Natural killer cell (primary cell): ENCODE measurements around the gene CEBPZ. TPM values are rescaled to one million over a fixed set of nuclear protein-coding genes. Genes with fewer than 3 reads are reported as not detected.

Source experiments
- ATAC-seq, 3 donors: fragments of 150-1000 bp in 2 of 3; fragments of 200-7000 bp in 1 of 3; cut with Tn5 transposase; 1 replicate in 1 of 3; 2 replicates in 2 of 3; pipeline ENCODE4 v1.10.0; 2021; ENCODE audit warnings: mild to moderate bottlenecking in 2 of 3, moderate library complexity in 2 of 3
- DNase-seq, 2 donors: peaks; one replicate each; pipeline versions ENCODE4 v3.0.0 to v3.0.0-alpha.2; 2013 to 2021; ENCODE audit warnings: mixed read lengths in 1 of 2
- H3K27ac ChIP-seq: one replicate; pipeline ENCODE4 v1.5.1; 2013; ENCODE audit warnings: mild to moderate bottlenecking, low read length
- H3K27me3 ChIP-seq: one replicate; pipeline ENCODE4 v1.6.1; 2013; ENCODE audit warnings: low read length; ENCODE audit not compliant: control insufficient read depth, insufficient read depth
- H3K36me3 ChIP-seq: one replicate; pipeline ENCODE4 v1.6.1; 2013; ENCODE audit warnings: low read length; ENCODE audit not compliant: control insufficient read depth, insufficient read depth
- H3K4me1 ChIP-seq: one replicate; pipeline ENCODE4 v1.6.1; 2013; ENCODE audit warnings: low read length; ENCODE audit not compliant: control insufficient read depth, insufficient read depth
- H3K4me3 ChIP-seq: one replicate; pipeline ENCODE4 v1.5.1; 2013; ENCODE audit warnings: low read length
- H3K9me3 ChIP-seq: one replicate; pipeline ENCODE4 v1.6.1; 2013; ENCODE audit warnings: low read length; ENCODE audit not compliant: control insufficient read depth, insufficient read depth
- H3K27ac Mint-ChIP-seq, 2 donors: one replicate each; pipeline ENCODE4 v1.8.0; 2022; ENCODE audit warnings: mild to moderate bottlenecking in 2 of 2, mixed read lengths in 2 of 2, moderate library complexity in 1 of 2
- H3K27me3 Mint-ChIP-seq, 2 donors: one replicate each; pipeline ENCODE4 v1.8.0; 2022; ENCODE audit warnings: low read depth in 2 of 2, mixed read lengths in 2 of 2
- H3K36me3 Mint-ChIP-seq: one replicate; pipeline ENCODE4 v1.8.0; 2022; ENCODE audit warnings: mixed read lengths
- H3K4me1 Mint-ChIP-seq, 2 donors: one replicate each; pipeline ENCODE4 v1.8.0; 2022; ENCODE audit warnings: mixed read lengths in 2 of 2
- H3K4me3 Mint-ChIP-seq: one replicate; pipeline ENCODE4 v1.8.0; 2022; ENCODE audit warnings: mild to moderate bottlenecking, moderate library complexity, mixed read lengths
- H3K9me3 Mint-ChIP-seq, 2 donors: one replicate each; pipeline ENCODE4 v1.8.0; 2022; ENCODE audit warnings: mixed read lengths in 2 of 2
- WGBS: methylation state at CpG from one replicate; pipeline ENCODE4 v1.1.7; 2013; ENCODE audit warnings: missing lambda C conversion rate; ENCODE audit not compliant: insufficient coverage; 5-methylcytosine and 5-hydroxymethylcytosine counted together
- intact Hi-C: fragments of 100-400 bp; cut with micrococcal nuclease; formaldehyde crosslinking; loops from one replicate; pipeline ENCODE4 v1.14.2; 2022
- total RNA-seq, 4 donors: library from RNA; stranded (reverse); fragments of 120-200 nt in 1 of 4; gene quantifications; one replicate each; pipeline versions ENCODE4 v1.2.3 to v1.2.4, GENCODE V29; 2013 to 2022
- TF ChIP-seq, protein P1 (sequence below): fragments of 200-600 bp; IDR thresholded peaks from one replicate; pipeline ENCODE4 v1.8.0; 2022; ENCODE audit warnings: antibody characterized with exemption

The CEBPZ gene
- total RNA-seq, 3 donors from 2014 or later (not counting 1 experiment from before 2014, with no cell fraction given) = 51.0 to 58.1 (median 54.5) TPM

DNA sequence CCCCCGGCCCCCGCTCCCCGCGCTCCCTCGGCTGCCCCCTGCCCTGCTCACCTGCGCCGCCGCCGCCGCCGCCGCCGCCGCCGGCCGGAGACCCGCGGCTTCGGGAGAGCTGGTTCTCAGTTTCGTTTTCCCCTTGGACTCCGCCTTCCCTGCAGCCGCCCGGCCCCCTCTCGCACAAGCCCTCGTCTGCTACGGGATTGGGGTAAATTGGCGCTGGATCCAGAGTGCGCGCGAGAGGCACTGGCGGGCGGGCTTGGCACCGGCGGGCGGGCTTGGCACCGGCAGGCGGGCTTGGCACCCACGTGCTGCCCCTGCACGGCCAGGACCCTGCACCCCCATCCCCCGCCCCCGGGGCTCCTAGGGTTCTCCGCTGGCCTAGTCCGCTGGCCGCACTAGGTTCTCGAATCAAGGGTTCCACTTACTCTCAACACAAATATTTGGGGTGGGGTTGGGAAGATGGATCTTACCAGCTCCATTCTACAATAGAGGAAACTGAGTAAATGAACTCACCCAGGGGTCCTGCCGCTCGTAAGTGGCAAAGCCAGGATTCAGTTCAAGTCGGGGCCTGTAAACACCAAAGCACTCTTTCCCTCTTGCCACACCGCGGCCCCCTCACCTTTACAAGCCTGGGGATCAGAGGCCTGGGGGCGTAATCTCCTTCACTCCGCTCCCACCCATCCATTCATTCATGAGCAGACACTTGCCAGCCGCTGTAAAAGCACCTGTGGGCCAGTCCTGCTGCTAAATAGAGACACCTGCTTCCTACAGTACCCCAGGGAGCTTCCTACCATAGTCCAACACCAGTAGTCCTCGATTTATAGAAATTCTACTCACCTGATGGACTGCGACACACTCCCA, 74.3 kb downstream of the CEBPZ start, which contains the start of gene EIF2AK2:
Gene EIF2AK2 (minus strand): TSS at position 124 of the 858 bp plus-strand sequence. CDS start 9,174 bp downstream, outside the sequence.
- Histone ChIP-seq H3K4me3 (peak within 1 kb of the TSS; percentile 87), H3K27me3 (no peaks in the 10 kb centered on the region), H3K9me3 (no peaks in the 10 kb centered on the region), H3K27ac (peak within 1 kb of the TSS; percentile 63), H3K36me3 (peaks cover 3% of the 10 kb centered on the region), H3K4me1 (peaks cover 19% of the 10 kb centered on the region)
- no peaks in the 10 kb centered on the region for H3K36me3 Mint-ChIP-seq
- H3K4me3 Mint-ChIP-seq = peak within 1 kb of the TSS; percentile 94
- TF ChIP-seq, protein P1, sequence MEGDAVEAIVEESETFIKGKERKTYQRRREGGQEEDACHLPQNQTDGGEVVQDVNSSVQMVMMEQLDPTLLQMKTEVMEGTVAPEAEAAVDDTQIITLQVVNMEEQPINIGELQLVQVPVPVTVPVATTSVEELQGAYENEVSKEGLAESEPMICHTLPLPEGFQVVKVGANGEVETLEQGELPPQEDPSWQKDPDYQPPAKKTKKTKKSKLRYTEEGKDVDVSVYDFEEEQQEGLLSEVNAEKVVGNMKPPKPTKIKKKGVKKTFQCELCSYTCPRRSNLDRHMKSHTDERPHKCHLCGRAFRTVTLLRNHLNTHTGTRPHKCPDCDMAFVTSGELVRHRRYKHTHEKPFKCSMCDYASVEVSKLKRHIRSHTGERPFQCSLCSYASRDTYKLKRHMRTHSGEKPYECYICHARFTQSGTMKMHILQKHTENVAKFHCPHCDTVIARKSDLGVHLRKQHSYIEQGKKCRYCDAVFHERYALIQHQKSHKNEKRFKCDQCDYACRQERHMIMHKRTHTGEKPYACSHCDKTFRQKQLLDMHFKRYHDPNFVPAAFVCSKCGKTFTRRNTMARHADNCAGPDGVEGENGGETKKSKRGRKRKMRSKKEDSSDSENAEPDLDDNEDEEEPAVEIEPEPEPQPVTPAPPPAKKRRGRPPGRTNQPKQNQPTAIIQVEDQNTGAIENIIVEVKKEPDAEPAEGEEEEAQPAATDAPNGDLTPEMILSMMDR = no peak
- peaks cover 37 to 39% of the 10 kb centered on the region in 2 donors for H3K4me1 Mint-ChIP-seq
- H3K27ac Mint-ChIP-seq = peak within 1 kb of the TSS; percentile 87 to 89
- intact Hi-C loops = loop anchor here (2.0 to 10.0 kb wide), 2 partner anchors 40 to 718 kb away; partner anchors contain the start of gene CEBPZOS
- peak; percentile 97 for ATAC-seq
- peak; percentile 70 to 90 for DNase-seq
- no peaks in the 10 kb centered on the region for H3K9me3 Mint-ChIP-seq
- WGBS = 11% methylated on average over 49 of the region's 55 CpGs
- H3K27me3 Mint-ChIP-seq = no peaks in the 10 kb centered on the region

DNA sequence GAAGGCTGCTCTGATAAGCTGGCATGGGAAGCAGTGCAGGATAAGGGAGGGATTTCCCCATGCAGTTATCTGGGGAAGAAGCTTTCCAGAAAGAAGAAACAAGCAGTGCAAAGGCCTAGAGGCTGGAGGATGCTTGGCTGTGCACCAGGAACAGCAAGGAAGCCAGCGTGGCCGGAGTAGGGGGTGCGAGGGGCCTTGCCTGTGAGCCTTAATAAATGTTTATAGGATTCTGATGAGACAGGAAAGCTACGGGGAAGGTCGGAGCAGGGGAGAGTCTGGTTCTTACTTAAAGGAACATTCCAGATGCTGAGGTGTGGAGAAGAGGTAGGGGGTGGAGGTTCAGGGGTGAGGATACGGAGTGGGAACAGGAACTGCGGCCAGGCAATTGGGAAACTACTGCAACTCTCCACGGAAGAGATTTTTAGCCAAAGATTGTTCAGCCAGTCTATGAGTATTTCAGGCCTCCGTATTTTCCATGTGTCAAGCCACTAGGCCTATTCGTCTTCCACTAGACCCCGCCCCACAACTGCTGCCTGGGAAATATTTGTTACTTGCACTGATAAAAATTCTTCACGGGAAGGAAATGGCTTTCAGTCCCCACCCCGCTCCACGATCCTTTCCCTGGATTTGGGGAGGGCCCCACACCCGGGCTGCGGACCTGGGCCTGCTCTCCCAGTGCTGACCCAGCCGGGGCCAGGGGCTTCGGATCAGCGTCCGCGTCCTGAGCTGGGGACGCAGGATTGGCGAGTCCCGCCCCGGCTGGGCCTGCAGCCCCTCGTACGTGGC, 75.1 kb downstream of the CEBPZ start:
- Mint-ChIP-seq H3K27me3 (no peaks in the 10 kb centered on the region), H3K4me3 (peak overlapping the region; percentile 94), H3K27ac (peak overlapping the region; percentile 87 to 89), H3K9me3 (no peaks in the 10 kb centered on the region), H3K36me3 (no peaks in the 10 kb centered on the region), H3K4me1 (peaks cover 37 to 39% of the 10 kb centered on the region in 2 donors)
- no peaks in the 10 kb centered on the region for H3K9me3 ChIP-seq
- peak overlapping the region; percentile 63 for H3K27ac ChIP-seq
- intact Hi-C loops = loop anchor here (2.0 to 10.0 kb wide), 2 partner anchors 41 to 719 kb away; partner anchors contain the start of gene CEBPZOS
- peak; percentile 13 to 28 (median 14) for ATAC-seq
- H3K36me3 ChIP-seq = peaks cover 3% of the 10 kb centered on the region
- TF ChIP-seq, protein P1 = no peak
- peak overlapping the region; percentile 87 for H3K4me3 ChIP-seq
- DNase-seq = peak in 1 of 2 donors; percentile 46
- H3K27me3 ChIP-seq = no peaks in the 10 kb centered on the region
- peaks cover 19% of the 10 kb centered on the region for H3K4me1 ChIP-seq
- 3% methylated on average over 27 of the region's 27 CpGs for WGBS

DNA sequence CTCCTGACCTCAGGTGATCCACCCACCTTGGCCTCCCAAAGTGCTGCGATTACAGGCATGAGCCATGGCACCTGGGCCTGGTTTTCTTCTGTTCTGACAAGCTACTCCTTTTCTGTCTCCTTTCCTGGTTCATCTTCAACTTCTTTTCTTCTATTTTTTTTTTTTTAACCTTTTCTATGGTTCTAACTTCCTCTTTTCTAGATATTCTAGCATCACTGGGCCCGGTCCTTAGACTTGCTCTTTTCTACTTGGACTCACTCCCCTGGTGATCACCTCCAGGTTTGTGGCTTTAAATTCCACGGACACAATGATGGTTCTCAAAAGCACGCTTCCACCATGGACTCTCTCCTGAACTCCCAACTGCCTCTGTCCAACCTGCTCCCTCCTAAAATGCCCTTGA, 76.6 kb downstream of the CEBPZ start:
- TF ChIP-seq, protein P1 = no peak
- Histone ChIP-seq H3K27me3 (no peaks in the 10 kb centered on the region), H3K4me3 (no peak overlapping the region), H3K36me3 (peaks cover 3% of the 10 kb centered on the region), H3K9me3 (no peaks in the 10 kb centered on the region), H3K4me1 (peaks cover 19% of the 10 kb centered on the region), H3K27ac (peak overlapping the region; percentile 18)
- intact Hi-C loops = loop anchor here (10.0 kb wide), 1 partner anchor 720 kb away; no protein-coding TSS in a partner anchor
- DNase-seq (no peak), ATAC-seq (no peak)
- WGBS = 71% methylated on average over 4 of the region's 4 CpGs
- Mint-ChIP-seq H3K27me3 (no peaks in the 10 kb centered on the region), H3K9me3 (no peaks in the 10 kb centered on the region), H3K27ac (peak overlapping the region; percentile 87 to 89), H3K36me3 (no peaks in the 10 kb centered on the region), H3K4me3 (peak overlapping the region; percentile 14), H3K4me1 (peaks cover 43 to 47% of the 10 kb centered on the region in 2 donors)
